Measurements from ENCODE around the gene SVIL. TPM values are rescaled to one million over a fixed set of nuclear protein-coding genes. Genes with fewer than 3 reads are reported as not detected.
"Not testable (repeated sequence)": the region's sequence is repeated elsewhere in the genome, so short reads cannot be mapped to it uniquely, and the experiment has no call there.

SVIL gene
- polyA plus RNA-seq, 6 donors from 2014 or later: 0.35 to 3.9 (median 1.6) TPM; not detected in 3

DNA sequence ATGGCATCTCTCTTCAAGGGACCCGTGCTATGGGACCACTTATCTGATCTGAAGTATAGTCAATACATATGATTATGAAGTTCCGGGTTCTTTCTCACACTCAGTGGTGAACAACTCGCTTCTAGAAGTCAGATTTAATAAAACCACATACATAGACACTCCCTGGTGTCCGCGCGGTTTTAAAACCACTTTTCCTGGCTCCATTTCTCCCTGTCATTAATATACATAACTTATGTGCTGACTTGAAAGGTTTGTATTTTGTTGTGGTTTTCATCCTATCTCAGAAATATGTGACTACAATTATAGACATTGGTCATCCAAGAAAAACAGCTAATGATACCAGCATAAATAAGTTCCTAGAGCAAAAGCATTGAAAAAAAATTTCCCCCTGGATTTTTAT, 34.0 kb downstream of the SVIL start:
- Mint-ChIP-seq H3K27me3 (no peaks in the 10 kb centered on the region), H3K9me3 (no peaks in the 10 kb centered on the region), H3K4me3 (no peak overlapping the region), H3K27ac (no peak overlapping the region), H3K4me1 (no peaks in the 10 kb centered on the region), H3K36me3 (no peaks in the 10 kb centered on the region)
- ATAC-seq (ENCODE audit: low read depth in 2 of 2): no peak
- DNase-seq: no peak

GRCh38 chr10:29600067-29600466, 34.7 kb downstream of the SVIL start:
- H3K4me3 Mint-ChIP-seq: no peak overlapping the region
- no peaks in the 10 kb centered on the region for H3K9me3 Mint-ChIP-seq
- no peak overlapping the region for H3K27ac Mint-ChIP-seq
- H3K36me3 Mint-ChIP-seq: no peaks in the 10 kb centered on the region
- DNase-seq (no peak), ATAC-seq (ENCODE audit: low read depth in 2 of 2) (no peak)
- no peaks in the 10 kb centered on the region for H3K27me3 Mint-ChIP-seq
- no peaks in the 10 kb centered on the region for H3K4me1 Mint-ChIP-seq

DNA sequence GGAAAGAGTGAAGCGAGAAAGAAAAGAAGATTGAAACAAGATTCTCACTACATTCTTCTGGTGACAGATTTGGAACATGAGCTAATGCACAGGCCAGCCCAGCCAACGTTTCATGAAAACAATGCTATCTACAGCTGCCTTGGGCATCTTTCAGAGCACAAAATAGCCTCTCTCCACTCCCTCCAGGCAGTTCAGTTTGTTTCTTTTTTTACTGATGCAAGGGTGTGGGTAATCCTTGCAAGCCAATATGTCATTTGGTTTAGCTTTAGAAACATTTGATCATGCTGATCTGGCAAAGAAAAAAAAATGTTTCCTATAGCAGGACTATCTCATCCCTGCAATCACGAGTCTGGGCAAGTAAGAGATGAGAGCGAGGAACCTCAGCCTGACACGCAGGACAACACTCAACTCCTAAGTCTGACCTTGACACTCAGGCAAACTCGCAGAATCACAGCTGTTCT, 35.9 kb downstream of the SVIL start:
- H3K4me3 Mint-ChIP-seq: no peak overlapping the region
- DNase-seq (no peak), ATAC-seq (ENCODE audit: low read depth in 2 of 2) (no peak)
- no peaks in the 10 kb centered on the region for H3K4me1 Mint-ChIP-seq
- no peaks in the 10 kb centered on the region for H3K9me3 Mint-ChIP-seq
- H3K27me3 Mint-ChIP-seq: no peaks in the 10 kb centered on the region
- H3K36me3 Mint-ChIP-seq: no peaks in the 10 kb centered on the region
- H3K27ac Mint-ChIP-seq: no peak overlapping the region

GRCh38 chr10:29596826-29597225, 37.9 kb downstream of the SVIL start:
- DNase-seq (no peak), ATAC-seq (ENCODE audit: low read depth in 2 of 2) (no peak)
- no peaks in the 10 kb centered on the region for H3K27me3 Mint-ChIP-seq
- no peaks in the 10 kb centered on the region for H3K36me3 Mint-ChIP-seq
- H3K4me3 Mint-ChIP-seq: no peak overlapping the region
- no peak overlapping the region for H3K27ac Mint-ChIP-seq
- no peaks in the 10 kb centered on the region for H3K9me3 Mint-ChIP-seq
- H3K4me1 Mint-ChIP-seq: no peaks in the 10 kb centered on the region

DNA sequence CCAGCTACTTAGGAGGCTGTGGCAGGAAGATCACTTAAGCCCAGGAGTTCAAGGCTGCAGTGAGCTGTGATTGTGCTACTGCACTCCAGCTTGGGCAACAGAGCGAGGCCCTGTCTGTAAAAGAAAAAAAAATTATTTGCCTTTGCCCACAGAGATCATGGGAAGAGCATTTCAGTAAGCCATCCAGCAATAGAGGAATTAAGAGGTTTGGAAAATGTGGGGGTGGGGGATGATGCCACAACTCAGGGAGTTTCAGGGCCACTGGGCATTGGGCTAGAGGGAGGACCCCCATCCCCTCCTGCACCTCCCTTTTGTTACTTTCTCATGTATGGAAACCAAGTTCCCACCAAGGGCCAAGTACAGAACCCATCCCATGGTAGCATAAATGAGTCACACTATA, 38.4 kb downstream of the SVIL start:
- Mint-ChIP-seq H3K4me3 (no peak overlapping the region), H3K9me3 (no peaks in the 10 kb centered on the region), H3K27ac (no peak overlapping the region), H3K4me1 (no peaks in the 10 kb centered on the region), H3K36me3 (no peaks in the 10 kb centered on the region), H3K27me3 (no peaks in the 10 kb centered on the region)
- DNase-seq: no peak
- ATAC-seq (ENCODE audit: low read depth in 2 of 2): no peak

- H3K36me3 Mint-ChIP-seq: no peaks in the 10 kb centered on the region
- no peaks in the 10 kb centered on the region for H3K9me3 Mint-ChIP-seq
- H3K27me3 Mint-ChIP-seq: no peaks in the 10 kb centered on the region
- no peak overlapping the region for H3K27ac Mint-ChIP-seq
- ATAC-seq (ENCODE audit: low read depth in 2 of 2): no peak
- DNase-seq: no peak
- H3K4me1 Mint-ChIP-seq: peaks cover 0 to 2% (median 2%) of the 10 kb centered on the region in 3 donors
- no peak overlapping the region for H3K4me3 Mint-ChIP-seq
Observed at GRCh38 chr10:29595636-29596225, 39.0 kb downstream of the SVIL start.

- Mint-ChIP-seq H3K27ac (no peak overlapping the region), H3K4me1 (peaks cover 3 to 8% (median 7%) of the 10 kb centered on the region in 3 donors)
Observed at GRCh38 chr10:29595146-29595545, 39.6 kb downstream of the SVIL start.

DNA sequence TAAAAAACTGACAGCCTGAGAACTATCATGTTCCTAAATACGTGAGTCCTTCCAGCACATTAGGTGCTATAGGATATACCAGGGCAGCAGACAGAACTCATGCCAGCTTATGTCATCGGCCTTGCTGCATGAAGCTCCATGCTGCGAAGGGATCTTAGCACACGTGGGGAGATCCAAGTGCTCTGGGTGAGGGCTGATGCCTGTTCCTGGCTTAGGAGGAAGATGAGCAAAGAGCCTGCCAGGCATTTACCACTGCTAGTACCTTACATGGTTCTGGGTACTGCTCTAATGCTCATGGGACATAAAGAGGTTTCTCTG, 43.2 kb downstream of the SVIL start:
- ATAC-seq (ENCODE audit: low read depth in 2 of 2) (no peak), DNase-seq (no peak)
- Mint-ChIP-seq H3K4me1 (peaks cover 4 to 11% (median 9%) of the 10 kb centered on the region in 3 donors), H3K27me3 (no peaks in the 10 kb centered on the region), H3K27ac (no peak overlapping the region), H3K9me3 (peaks cover 0 to 1% (median 0%) of the 10 kb centered on the region in 7 donors), H3K4me3 (peak overlapping the region in 1 of 8 donors; percentile 3), H3K36me3 (no peaks in the 10 kb centered on the region)

More at GRCh38 chr10:29595146-29595545, 39.6 kb downstream of the SVIL start:
- H3K4me3 Mint-ChIP-seq: no peak overlapping the region
- no peaks in the 10 kb centered on the region for H3K27me3 Mint-ChIP-seq
- DNase-seq (no peak), ATAC-seq (ENCODE audit: low read depth in 2 of 2) (no peak)
- no peaks in the 10 kb centered on the region for H3K36me3 Mint-ChIP-seq
- no peaks in the 10 kb centered on the region for H3K9me3 Mint-ChIP-seq

DNA sequence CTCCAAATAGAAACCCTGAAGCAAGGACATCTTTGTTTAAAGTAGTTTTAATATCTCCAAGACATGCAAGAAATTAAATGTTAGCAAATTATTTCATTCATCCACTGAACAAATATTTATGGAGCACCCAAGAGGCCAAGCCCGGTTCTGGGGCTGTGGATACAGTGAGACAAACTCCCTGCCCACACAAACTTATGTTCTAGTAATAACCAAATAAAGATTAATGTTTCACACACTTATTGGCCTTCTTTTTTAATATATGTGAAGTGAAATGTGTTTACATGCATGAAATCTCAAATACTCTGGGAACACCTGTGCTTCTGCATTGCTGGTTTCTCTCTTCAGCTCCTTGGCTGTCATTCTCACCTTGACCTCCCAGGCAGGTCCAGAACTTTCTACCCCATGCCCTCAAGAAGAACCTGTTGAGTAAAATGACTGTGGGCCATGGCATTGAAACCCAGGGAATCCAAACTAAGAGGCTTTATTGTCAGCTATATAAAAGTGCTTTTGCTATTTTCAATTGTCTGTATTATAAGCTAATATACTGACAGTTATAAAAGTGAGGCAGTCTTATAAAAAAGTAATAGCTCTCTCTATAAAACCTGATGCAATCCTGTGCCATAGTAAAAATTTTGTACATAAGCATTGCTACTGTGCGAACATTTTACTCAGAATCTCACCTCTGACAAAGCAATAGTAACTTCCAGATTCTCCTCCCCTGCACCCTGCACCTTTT, 43.7 kb downstream of the SVIL start:
- Mint-ChIP-seq H3K36me3 (no peaks in the 10 kb centered on the region), H3K9me3 (peaks cover 0 to 6% (median 0%) of the 10 kb centered on the region in 7 donors), H3K27ac (no peak overlapping the region), H3K4me3 (peak overlapping the region in 2 of 8 donors; percentile 1 to 22), H3K4me1 (peaks cover 4 to 11% (median 9%) of the 10 kb centered on the region in 3 donors), H3K27me3 (no peaks in the 10 kb centered on the region)
- DNase-seq (no peak), ATAC-seq (ENCODE audit: low read depth in 2 of 2) (no peak)

GRCh38 chr10:29588629-29589421, 45.9 kb downstream of the SVIL start:
- peaks cover 4 to 11% (median 9%) of the 10 kb centered on the region in 3 donors for H3K4me1 Mint-ChIP-seq
- no peak overlapping the region for H3K4me3 Mint-ChIP-seq

GRCh38 chr10:29587750-29588628, 46.8 kb downstream of the SVIL start:
- not testable (repeated sequence) for H3K27me3 Mint-ChIP-seq; DNase-seq; H3K36me3 Mint-ChIP-seq; H3K9me3 Mint-ChIP-seq; H3K27ac Mint-ChIP-seq; H3K4me3 Mint-ChIP-seq; ATAC-seq (ENCODE audit: low read depth in 2 of 2)
- peaks cover 4 to 11% (median 9%) of the 10 kb centered on the region in 3 donors for H3K4me1 Mint-ChIP-seq

More at GRCh38 chr10:29588629-29589421, 45.9 kb downstream of the SVIL start:
- H3K36me3 Mint-ChIP-seq: no peaks in the 10 kb centered on the region
- peaks cover 0 to 6% (median 0%) of the 10 kb centered on the region in 7 donors for H3K9me3 Mint-ChIP-seq
- H3K27me3 Mint-ChIP-seq: no peaks in the 10 kb centered on the region
- DNase-seq (no peak), ATAC-seq (ENCODE audit: low read depth in 2 of 2) (no peak)
- H3K27ac Mint-ChIP-seq: peak overlapping the region in 1 of 6 donors; percentile 65

GRCh38 chr10:29587102-29587749, 47.5 kb downstream of the SVIL start:
- not testable (repeated sequence) for DNase-seq; H3K36me3 Mint-ChIP-seq; H3K9me3 Mint-ChIP-seq; ATAC-seq (ENCODE audit: low read depth in 2 of 2); H3K27me3 Mint-ChIP-seq; H3K4me3 Mint-ChIP-seq
- peaks cover 4 to 11% (median 9%) of the 10 kb centered on the region in 3 donors for H3K4me1 Mint-ChIP-seq
- H3K27ac Mint-ChIP-seq: peak overlapping the region in 1 of 6 donors; percentile 65

Measured in naive B cell (primary cell).